Measurements from ENCODE around the gene DMAP1.

The DMAP1 gene

GRCh38 chr1:44233593-44233992, 20.3 kb downstream of the DMAP1 start:
- H3K27ac ChIP-seq: no peak overlapping the region

GRCh38 chr1:44235808-44236207, 22.5 kb downstream of the DMAP1 start:
- no peak for DNase-seq
- Histone ChIP-seq H3K4me3 (ENCODE audit: low read depth, low read length) (no peak overlapping the region), H3K27ac (peak overlapping the region; percentile 45), H3K36me3 (peaks cover 16% of the 10 kb centered on the region), H3K9me3 (ENCODE audit: severe bottlenecking) (no peaks in the 10 kb centered on the region), H3K27me3 (ENCODE audit: insufficient read depth, low read depth, severe bottlenecking) (no peaks in the 10 kb centered on the region)
- TF ChIP-seq CTCF (IDR thresholded peaks at IDR 0.05; ENCODE audit: low read depth, low read length): no peak

More at GRCh38 chr1:44233593-44233992, 20.3 kb downstream of the DMAP1 start:
- no peak for DNase-seq
- no peak for TF ChIP-seq CTCF (IDR thresholded peaks at IDR 0.05; ENCODE audit: low read depth, low read length)
- H3K27me3 ChIP-seq (ENCODE audit: insufficient read depth, low read depth, severe bottlenecking): no peaks in the 10 kb centered on the region
- H3K36me3 ChIP-seq: peaks cover 18% of the 10 kb centered on the region
- no peaks in the 10 kb centered on the region for H3K9me3 ChIP-seq (ENCODE audit: severe bottlenecking)
- no peak overlapping the region for H3K4me3 ChIP-seq (ENCODE audit: low read depth, low read length)

GRCh38 chr1:44236490-44237272, 23.4 kb downstream of the DMAP1 start:
- Histone ChIP-seq H3K27me3 (ENCODE audit: insufficient read depth, low read depth, severe bottlenecking) (no peaks in the 10 kb centered on the region), H3K9me3 (ENCODE audit: severe bottlenecking) (no peaks in the 10 kb centered on the region), H3K4me3 (ENCODE audit: low read depth, low read length) (no peak overlapping the region), H3K27ac (peak overlapping the region; percentile 45; the same call in 1 of the 2 replicates), H3K36me3 (peaks cover 12% of the 10 kb centered on the region)
- DNase-seq: no peak
- 0 out of 2 replicates have a peak, but pooled peaks have one; percentile 38 for TF ChIP-seq CTCF (IDR thresholded peaks at IDR 0.05; ENCODE audit: low read depth, low read length)

GRCh38 chr1:44237721-44238457, 24.6 kb downstream of the DMAP1 start:
- no peaks in the 10 kb centered on the region for H3K27me3 ChIP-seq (ENCODE audit: insufficient read depth, low read depth, severe bottlenecking)
- H3K9me3 ChIP-seq (ENCODE audit: severe bottlenecking): no peaks in the 10 kb centered on the region
- H3K36me3 ChIP-seq: peaks cover 8% of the 10 kb centered on the region
- H3K4me3 ChIP-seq (ENCODE audit: low read depth, low read length): no peak overlapping the region
- peak overlapping the region; percentile 27 for H3K27ac ChIP-seq
- peak; percentile 91 for DNase-seq
- TF ChIP-seq CTCF (IDR thresholded peaks at IDR 0.05; ENCODE audit: low read depth, low read length): peak; percentile 93

GRCh38 chr1:44238660-44239059, 25.4 kb downstream of the DMAP1 start:
- DNase-seq: no peak
- Histone ChIP-seq H3K36me3 (peaks cover 10% of the 10 kb centered on the region), H3K27ac (no peak overlapping the region), H3K4me3 (ENCODE audit: low read depth, low read length) (no peak overlapping the region), H3K27me3 (ENCODE audit: insufficient read depth, low read depth, severe bottlenecking) (no peaks in the 10 kb centered on the region), H3K9me3 (ENCODE audit: severe bottlenecking) (no peaks in the 10 kb centered on the region)
- no peak for TF ChIP-seq CTCF (IDR thresholded peaks at IDR 0.05; ENCODE audit: low read depth, low read length)

Measured in WERI-Rb-1 (cell line).